Posterior vena cava (tissue), 2 donors: ENCODE measurements around the gene SATB2. TPM values are rescaled to one million over a fixed set of nuclear protein-coding genes. Genes with fewer than 3 reads are reported as not detected.

Experiments used
- DNase-seq: peaks from one replicate; pipeline ENCODE4 v3.0.0-alpha.2; 2020; ENCODE audit warnings: low spot score
- intact Hi-C, 2 donors: fragments of 100-400 bp; cut with DNase I; formaldehyde crosslinking; loops; one replicate each; pipeline versions ENCODE4 v1.14.1 to v1.14.2; 2022 to 2023
- total RNA-seq, 2 donors: library from RNA; stranded (reverse); fragmentation: NEBNext Ultra II Directional; extraction: Animal tissue kit (Norgen Biotek cat#: 25700); gene quantifications; one replicate each; pipeline ENCODE4 v1.2.1, GENCODE V29; 2021
- donor health status: DM: yes; HTN: yes; CAD: no.
- donor health status: DM: yes; HTN: yes; CAD: no.

SATB2 gene
- total RNA-seq, 2 donors from 2014 or later = 5.3 to 9.0 TPM

DNA sequence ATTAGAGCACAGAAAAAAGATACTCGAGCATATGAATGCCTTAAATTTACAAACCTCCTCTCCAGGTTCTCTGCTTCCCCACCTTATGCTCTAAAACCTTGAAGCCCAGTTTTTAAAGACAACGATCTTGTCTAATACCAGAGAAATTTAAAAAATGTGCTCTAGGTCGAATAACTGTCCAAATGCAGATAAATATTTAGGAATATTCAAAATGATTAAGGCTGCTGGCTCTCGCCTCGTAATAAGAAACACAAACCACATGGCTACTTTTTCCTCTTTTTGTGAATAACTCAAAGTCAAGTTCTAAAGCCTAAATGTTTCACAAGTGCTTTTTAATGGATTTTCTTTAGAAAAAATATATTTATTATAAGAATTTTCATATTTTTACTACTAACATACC is 101.3 kb downstream of the SATB2 start:
- DNase-seq = no peak
- intact Hi-C loops = no loop called here

DNA sequence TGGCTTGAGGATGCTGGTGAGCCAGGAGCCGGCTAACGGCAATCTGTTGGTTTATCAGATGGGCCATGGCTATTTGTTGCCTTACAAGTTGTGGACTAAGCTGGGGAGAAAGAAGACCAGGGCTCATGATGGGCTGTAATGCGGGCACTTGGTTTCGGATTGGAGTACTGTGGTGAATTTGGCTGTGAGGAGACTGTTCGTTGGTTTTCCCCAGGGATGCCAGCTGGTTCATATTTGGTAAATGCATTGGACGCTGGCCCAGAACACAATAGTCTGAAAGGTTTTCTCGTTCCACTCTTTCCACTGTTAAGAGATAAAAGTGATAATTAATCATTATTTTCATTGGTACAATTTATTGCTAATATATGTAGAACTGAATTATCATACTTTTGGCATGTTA is 108.9 kb downstream of the SATB2 start:
- intact Hi-C loops = no loop called here
- no peak for DNase-seq

DNA sequence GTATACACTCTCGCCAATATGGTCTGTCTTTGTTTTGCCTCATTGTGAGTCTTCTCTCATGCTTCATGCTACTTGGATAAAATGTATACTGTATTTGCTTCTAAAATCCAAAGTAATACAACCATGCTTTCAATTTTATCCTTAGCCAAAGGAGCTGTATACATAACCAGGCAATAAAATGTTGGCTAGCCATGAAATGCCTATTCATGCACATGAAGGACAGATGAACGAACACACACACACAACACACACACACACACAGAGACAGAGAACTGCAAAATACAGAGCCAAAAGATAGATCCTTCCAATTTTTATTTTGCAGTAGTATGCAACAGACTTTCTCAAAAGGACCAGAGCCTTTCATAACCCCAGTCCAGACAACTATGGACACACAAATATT is 113.7 kb downstream of the SATB2 start:
- intact Hi-C loops = no loop called here
- DNase-seq = no peak

DNA sequence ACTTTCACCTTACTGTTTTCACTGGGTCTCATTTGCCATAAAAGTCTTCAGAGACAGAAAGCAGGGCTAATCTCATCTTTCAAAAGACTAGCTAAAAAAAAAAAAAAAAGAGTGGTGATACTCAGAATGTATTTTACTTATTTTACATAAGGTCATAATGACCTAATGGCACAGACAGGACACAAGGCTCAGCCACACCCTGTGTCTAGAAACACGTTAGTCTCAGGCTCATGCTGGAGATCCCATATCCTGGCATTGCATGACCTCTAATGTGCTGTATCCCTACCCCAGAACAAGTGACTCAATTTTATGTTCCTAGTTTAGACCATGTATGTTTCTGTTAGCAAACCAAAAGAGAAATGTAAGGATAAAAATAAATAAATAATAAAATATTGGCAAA is 115.4 kb downstream of the SATB2 start:
- no peak for DNase-seq
- intact Hi-C loops = no loop called here

DNA sequence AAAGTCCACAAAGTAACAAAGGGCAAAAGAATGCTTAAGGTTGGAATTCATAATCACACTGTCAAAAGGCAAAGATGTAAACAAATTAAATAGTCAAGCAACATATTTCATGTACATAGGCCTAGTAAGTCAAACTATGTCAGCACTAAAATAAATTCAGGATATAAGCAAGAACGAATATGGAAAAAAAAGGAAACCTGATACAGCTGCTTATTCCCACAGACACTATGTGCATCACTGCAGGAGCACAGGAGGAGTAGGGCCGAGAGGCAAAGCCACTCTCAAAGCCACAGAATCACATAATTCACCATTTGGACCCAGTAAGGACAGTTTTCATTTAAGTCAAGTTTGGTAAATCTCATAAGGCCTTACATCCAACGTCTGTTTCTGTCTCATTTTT is 116.6 kb downstream of the SATB2 start:
- intact Hi-C loops = no loop called here
- no peak for DNase-seq

DNA sequence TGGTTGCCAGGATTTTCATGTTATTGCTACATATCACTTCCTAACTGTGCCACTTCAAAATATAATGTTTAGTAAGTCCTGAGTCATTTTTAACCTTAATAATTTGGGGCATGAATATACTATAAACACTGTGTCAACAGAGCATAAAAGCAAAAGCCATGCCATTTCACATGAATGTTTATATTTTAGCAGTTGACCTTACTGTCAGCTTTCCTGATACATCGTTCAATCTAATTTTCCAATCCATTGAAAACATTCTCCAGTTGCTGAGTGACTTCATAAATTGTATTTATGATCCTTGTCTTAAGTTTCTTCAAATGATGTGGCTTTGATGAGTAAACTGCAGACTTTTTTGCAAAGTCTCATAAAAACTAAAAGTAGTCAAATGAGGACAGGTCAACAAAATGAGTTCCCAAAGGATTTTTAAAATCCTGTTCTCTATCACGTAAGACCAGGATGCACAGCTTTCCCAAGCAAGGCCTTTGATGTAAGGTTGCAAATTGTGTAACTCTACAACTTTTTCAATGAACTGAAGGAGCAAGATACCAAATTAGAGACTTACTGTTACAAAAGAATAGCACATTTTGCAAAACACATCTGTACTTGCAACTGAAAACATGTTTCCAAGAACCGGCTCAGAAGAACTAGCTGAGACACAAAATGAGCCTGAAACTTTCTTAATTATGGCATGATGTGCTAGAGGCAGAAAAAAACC is 117.7 kb downstream of the SATB2 start:
- no peak for DNase-seq

DNA sequence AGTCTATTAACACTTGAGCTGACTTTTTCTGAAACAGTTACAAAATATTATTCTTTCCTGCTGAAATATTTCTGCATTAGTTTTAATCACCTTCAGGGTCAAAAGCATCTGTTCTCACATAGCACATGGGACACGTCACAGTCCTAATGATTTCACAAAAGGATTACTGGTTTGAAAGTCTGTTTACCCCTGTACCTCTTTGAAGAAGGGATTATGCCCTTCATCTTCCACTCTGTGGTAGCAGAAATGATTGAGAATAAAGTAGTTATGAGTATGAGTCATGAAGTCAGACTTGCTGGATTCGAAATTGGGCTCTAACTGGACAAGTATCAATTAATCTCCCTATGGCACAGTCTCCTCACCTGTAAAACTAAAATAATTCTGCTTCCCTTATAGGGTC is 121.2 kb downstream of the SATB2 start:
- intact Hi-C loops = no loop called here
- no peak for DNase-seq

More for the DNA sequence above, 117.7 kb downstream of the SATB2 start:
- intact Hi-C loops = no loop called here

DNA sequence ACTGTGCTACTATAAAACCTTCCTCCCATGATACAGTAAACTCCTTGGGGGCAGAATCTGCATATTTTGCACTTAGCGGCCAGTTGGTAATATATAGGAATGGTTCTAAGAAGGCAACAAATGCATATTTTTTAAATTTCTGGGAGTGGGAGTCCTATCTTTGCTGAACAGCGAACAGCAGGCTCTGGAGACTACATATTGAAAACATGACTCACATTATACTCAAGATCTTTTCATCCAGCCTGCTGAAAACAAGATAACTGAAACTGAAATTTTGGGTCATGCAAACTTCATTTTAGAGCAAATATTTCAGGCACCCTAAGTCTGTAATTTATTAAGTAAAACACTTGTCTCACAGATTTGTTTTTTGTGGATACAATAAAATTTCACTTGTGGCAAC is 122.2 kb downstream of the SATB2 start:
- intact Hi-C loops = no loop called here
- no peak for DNase-seq

DNA sequence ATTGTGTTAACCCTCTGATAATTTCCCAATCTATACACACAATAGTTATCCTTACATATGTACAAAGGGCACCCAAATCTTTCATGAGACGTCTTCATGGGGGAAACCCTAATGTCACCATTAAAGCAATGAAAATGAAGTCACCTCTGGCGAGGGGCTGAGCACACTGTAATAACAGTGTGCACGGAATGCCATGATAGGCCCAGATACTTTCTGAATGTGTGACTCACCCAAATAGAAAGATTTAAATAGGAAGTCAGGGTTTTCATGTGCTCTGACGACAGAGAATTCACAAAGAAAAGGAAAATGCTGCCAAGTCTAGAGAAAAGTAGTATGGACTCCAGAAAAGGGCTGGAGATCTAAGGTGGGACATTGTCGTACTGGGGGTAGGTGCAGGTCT is 128.3 kb downstream of the SATB2 start:
- no peak for DNase-seq
- intact Hi-C loops = no loop called here

DNA sequence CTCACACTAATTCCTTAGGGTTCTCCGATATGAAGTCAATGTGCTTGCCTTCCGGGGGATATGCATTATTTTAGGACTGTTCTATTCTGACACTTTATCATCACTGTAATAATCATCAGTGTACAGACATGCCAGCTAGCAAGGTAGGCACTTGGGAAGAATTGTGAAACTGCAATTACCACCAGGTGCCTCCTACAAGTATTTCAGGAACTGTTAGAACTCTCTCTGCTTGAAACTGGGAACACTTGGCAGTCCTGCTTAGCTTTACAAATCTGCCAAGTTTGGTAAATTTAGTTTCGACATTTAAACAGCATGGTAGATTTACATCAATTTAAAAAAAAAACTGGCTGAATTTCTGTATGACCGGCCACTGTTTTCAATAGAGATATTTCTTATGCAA is 128.7 kb downstream of the SATB2 start:
- no peak for DNase-seq
- intact Hi-C loops = no loop called here

DNA sequence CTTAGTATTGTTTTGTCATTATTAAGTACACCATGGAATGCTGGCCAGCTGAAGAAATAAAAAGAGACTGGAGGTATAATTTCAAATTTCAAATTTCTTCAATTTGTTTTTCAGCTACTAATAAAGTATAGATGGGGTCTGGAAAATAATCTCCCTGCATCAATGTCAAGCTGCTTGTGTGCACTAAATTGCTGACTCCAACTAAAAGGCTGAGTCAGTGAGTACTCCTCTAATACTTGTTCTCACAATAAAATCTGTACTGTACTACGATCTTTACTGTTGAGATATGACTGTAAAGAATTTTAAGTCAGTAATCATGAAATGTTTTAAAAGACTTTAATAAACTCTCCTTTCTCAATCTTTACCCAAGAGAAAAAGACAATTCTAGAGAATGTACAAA is 131.9 kb downstream of the SATB2 start:
- no peak for DNase-seq
- intact Hi-C loops = no loop called here

DNA sequence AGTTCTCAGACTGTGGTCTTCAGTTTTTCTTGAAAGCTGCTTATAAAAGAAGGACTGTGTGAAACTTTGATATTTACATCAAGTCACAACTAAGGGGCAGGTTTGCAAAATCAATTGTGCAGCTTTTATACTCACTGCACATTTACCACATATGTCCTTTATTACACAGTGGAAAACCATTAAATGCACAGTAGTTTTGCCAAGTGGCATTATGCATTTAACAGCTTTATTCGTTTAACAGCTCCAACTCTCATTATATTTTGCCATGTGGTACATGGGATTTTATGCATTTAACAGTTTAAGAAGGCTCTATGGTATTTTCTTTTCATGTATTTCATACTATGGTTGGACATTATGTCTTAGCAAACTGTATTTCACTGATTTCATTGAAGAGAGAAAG is 135.6 kb downstream of the SATB2 start:
- intact Hi-C loops = no loop called here

DNA sequence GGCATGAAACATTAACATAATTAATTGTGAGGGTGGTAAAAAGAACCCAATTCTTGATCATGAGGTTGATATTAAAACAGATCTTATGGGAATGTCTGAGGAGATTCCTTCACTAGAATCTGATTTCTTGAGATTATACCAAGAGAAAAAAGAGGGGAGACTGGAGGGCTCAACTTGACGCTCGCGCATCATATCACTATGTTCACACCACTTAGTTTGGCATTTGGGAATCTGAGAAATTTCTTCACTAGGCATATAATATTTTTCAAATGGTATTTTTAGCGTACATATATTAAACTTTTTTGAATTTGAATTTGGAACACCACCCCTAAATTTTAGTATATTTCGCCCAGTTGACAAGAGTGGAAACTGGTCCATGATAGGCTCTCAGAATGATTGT is 140.1 kb downstream of the SATB2 start:
- intact Hi-C loops = no loop called here
- no peak for DNase-seq

More for the DNA sequence above, 135.6 kb downstream of the SATB2 start:
- DNase-seq = no peak

DNA sequence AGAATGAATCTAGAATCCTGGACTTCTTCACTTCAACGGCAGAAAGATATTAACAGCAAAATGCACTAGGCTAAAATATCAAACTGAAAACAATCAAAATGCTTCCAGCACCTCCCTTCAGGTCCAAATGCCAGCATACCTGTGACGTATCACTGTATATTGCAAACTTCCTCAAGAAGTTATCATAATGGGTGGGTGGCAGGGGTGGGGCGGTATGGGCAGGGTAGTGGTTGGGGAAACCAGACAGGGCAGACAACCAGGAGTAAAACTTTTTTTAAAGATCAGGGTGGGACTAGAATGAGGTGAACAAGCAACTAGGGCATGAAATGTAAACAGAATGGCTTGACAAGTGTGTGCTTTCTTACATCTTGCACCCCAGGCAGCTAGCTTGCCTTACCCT is 140.9 kb downstream of the SATB2 start:
- no peak for DNase-seq
- intact Hi-C loops = no loop called here

DNA sequence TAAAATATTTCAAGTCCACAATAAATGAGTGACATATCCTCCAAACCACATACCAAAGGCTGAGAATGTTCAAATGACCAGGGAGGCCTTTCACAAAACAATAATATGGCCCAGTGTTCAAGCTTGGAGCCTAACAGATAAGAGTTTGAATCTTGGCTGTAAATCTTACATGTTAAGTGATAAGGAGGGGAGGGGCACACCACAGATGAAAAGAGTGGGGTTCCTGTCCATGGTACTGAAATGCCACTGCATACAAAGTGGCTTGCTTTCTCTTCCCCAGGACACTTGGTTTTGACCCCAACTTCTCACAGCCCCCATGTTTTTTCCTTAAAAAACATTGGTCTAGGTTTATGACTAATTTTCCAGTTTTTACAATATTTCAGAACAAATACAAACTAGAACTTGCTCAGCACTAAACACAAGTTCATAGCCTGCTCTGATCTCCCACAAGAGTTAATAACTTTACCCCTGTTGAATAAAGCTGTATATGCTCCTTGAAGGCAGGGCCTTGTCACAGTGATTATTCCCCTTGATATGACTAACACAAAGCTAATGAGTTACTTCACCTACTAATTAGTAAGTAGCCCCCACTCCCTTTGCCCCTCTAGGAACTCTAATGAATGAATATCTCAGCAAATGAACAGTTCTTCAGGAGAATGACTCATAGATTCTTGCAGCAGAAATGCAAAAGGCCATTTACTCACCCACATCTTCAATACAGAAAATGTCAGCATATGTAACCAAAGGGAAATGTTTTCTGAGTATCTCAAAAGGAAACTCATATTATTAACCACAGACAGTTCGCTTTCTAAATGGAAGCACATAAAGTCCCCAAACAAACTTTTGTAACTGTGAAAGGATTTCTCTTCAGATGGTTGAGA is 142.2 kb downstream of the SATB2 start:
- DNase-seq = no peak
- intact Hi-C loops = no loop called here

DNA sequence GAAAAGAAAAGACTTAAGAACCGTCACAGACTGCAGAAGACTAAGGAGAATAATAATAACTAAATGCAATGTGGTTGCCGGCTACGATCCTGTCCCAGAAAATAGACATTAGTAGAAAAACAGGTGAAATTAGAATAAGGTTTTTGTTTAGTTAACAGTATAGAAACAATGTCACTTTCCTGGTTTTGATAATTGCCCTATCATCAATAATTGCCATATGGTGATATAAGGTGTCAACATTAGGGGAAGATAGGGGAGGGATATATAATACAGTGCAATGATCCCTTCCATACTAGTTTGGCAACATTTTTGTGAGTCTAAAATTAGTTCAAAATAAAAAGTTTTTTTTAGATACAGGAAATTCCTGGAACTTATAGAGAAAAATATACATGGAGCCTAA is 144.8 kb downstream of the SATB2 start:
- DNase-seq = no peak
- intact Hi-C loops = no loop called here

DNA sequence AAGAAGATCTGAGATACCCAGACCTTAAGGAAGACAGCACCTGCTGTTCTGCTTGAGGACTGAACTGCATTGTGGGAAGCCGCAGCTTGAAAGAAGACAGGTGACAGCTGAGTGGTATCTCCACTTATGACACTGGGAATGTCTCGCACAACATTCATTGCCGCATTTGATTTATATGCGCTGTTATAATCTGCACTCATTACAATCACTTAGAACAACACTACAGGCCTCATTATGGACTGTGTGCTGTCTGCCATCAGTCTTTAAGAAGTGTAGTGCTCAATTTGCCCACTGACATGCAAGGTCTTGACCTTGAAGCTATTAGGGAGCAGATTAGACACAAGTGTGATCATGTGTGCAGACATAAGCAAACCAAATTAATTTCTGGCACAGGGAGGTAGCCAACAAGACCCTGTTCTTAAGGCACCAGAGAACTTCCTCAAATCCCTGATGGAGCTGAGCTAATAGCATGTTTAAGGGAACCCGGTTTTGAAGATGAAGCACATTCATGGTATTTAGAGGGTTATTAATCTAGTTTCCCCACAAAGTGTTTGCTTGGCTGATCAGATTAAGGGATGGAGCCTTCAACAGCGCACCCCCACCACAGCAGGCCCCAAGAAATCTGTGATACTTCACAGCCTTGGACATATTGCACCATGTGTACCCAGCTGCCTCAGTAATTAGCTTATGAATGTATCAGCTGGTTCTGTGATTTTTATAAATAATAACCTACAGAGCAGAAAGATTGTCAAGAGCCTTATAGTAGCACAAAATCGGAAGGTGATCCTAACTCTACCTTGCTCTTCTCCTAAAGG is 146.8 kb downstream of the SATB2 start:
- DNase-seq = no peak
- intact Hi-C loops = no loop called here

DNA sequence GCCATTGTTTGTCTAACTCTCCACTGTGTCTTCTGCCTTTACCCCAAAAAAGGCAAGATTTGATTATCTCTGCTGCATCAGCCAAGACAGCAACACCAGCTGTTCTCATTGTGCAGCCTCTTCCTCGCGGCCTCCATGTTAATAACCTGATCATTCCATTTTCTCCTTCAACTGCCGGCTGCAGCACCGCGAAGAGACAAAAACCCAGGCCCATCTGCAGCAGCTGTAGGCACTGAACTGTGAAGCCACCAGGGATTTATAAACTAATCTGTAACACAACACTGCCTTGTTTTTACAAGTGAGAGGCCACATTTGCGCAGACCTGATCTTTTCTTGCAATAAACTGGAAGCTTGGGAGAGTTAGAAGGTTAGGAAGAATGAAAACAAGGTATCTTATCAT is 147.8 kb downstream of the SATB2 start:
- intact Hi-C loops = no loop called here
- DNase-seq = no peak

DNA sequence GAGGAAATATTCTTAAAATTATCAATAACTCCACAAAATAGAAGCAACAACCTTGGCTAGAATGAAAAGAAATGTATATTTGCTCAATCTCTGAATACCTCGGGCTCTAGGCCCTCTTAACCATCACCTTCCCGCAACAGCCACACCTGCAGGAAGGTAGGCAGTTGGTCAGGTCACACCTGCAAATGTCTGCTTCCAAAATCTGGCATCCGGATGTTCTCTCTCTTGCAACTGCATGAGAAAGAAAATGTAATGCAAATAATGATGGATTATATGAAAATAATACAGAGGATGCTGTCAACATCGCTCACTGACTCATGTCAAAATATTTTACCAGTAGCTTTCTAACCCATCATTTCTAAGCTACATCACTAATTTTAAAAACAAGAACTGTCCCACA is 148.3 kb downstream of the SATB2 start:
- no peak for DNase-seq
- intact Hi-C loops = no loop called here

DNA sequence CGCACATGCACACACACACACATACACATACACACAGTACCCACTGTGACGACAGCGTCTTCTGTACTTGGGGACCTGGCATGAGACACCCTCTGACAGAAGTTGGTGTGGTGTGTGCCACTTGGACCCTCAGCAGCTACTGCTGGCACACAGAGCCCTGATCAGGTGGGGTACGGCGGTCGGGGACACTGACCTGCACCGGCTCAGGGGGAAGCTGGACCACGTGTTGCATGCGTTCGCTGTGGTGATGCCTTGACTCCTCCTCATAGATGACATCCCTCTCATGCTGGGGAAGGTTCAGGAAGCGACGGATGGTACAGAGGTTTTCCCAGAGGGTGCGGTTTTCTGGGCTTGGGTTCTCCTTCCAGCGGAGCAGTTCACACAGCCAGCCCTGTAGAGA is 149.2 kb downstream of the SATB2 start:
- intact Hi-C loops = no loop called here
- no peak for DNase-seq
